Upper lobe of right lung (tissue), 1 donor: Measurements from ENCODE around the gene KRTAP3-3. TPM values are rescaled to one million over a fixed set of nuclear protein-coding genes. Genes with fewer than 3 reads are reported as not detected.

Experiments used
- ATAC-seq: fragments of 200-7000 bp; cut with Tn5 transposase; one replicate; pipeline ENCODE4 v1.9.1; 2020; ENCODE audit warnings: mild to moderate bottlenecking, moderate library complexity
- DNase-seq: peaks from one replicate; pipeline ENCODE4 v3.0.0-alpha.2; 2020
- H3K27ac ChIP-seq: fragments of 200-600 bp; one replicate; pipeline ENCODE4 v1.8.0; 2022
- H3K27me3 ChIP-seq: fragments of 200-600 bp; one replicate; pipeline ENCODE4 v1.8.0; 2022; ENCODE audit warnings: mild to moderate bottlenecking
- H3K36me3 ChIP-seq: fragments of 200-600 bp; one replicate; pipeline ENCODE4 v1.8.0; 2022
- H3K4me1 ChIP-seq: fragments of 200-600 bp; one replicate; pipeline ENCODE4 v1.8.0; 2022
- H3K4me3 ChIP-seq: fragments of 200-600 bp; one replicate; pipeline ENCODE4 v1.8.0; 2022; ENCODE audit warnings: mild to moderate bottlenecking
- H3K9me3 ChIP-seq: fragments of 200-600 bp; one replicate; pipeline ENCODE4 v1.8.0; 2022
- CTCF ChIP-seq: fragments of 200-600 bp; IDR thresholded peaks from one replicate; pipeline ENCODE4 v1.8.0; 2022; ENCODE audit warnings: antibody characterized with exemption
- intact Hi-C: fragments of 100-400 bp; cut with DNase I; formaldehyde crosslinking; loops from one replicate; pipeline ENCODE4 v1.11.0; 2022
- total RNA-seq: library from RNA; stranded (reverse); fragmentation: NEBNext Ultra II Directional; extraction: Animal tissue kit (Norgen Biotek cat#: 25700); gene quantifications from one replicate; pipeline ENCODE4 v1.2.1, GENCODE V29; 2021
- donor health status: DM: no; HTN: yes; CAD: no; lungs with severe emphysema.

KRTAP3-3 gene
- total RNA-seq, 1 donor from 2014 or later = not detected

DNA sequence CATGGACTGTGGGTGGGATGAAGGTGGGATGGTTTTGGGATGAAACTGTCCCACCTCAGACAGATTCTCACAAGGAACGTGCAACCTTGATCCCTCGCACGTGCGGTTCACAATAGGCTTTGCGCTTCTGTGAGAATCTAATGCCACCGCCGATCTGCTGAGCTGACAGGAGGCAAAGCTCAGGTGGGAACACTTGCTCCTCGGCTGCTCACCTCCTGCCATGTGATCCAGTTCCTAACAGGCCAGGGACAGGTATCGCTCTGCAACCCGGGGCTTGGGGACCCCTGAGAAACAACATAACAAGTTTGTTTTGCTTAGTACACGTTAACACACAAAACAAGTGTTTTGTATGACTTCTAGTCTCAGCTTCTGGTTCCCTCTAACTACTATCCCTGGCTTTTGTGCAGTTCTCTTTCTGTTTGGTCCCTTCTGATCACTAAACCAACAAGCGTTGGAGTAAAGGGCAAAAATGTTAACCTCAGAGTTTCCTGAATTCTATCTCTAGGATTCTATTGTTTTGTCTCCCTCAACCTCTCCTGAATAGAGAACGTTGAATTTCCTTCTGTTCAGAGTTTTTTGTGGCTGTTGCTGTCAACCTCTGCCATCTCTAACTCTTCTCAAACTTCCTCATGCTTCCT lies 22.7 kb upstream of the KRTAP3-3 start:
- Histone ChIP-seq H3K4me1 (no peaks in the 10 kb centered on the region), H3K4me3 (no peak overlapping the region), H3K27ac (no peak overlapping the region), H3K27me3 (no peaks in the 10 kb centered on the region), H3K36me3 (no peaks in the 10 kb centered on the region), H3K9me3 (no peaks in the 10 kb centered on the region)
- intact Hi-C loops = no loop called here
- TF ChIP-seq CTCF = no peak
- no peak for ATAC-seq
- no peak for DNase-seq

GRCh38 chr17:41015454-41015853 lies 21.5 kb upstream of the KRTAP3-3 start:
- no peak for TF ChIP-seq CTCF
- ATAC-seq (no peak), DNase-seq (no peak)
- H3K27ac ChIP-seq = no peak overlapping the region
- H3K4me3 ChIP-seq = no peak overlapping the region
- no peaks in the 10 kb centered on the region for H3K36me3 ChIP-seq
- H3K4me1 ChIP-seq = no peaks in the 10 kb centered on the region
- H3K9me3 ChIP-seq = no peaks in the 10 kb centered on the region
- intact Hi-C loops = no loop called here
- no peaks in the 10 kb centered on the region for H3K27me3 ChIP-seq

DNA sequence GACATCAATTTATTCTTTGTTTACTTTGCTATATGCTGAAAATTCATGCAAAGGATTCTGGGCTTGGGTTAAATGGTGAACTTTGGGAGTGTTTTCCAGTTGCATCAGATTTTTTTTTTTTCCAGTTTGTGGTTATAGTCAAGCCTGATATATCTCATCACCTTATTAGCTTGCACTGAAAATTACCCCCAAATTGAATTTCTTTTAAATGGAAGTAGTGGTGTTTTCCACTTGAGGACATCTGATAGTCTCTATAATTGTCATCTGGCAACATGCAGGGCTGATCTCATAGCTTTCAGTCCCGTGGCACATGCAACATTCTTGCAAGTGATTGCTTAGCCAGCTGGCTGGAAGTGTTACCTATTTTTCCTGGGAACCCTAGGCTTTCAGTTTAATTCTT lies 19.6 kb upstream of the KRTAP3-3 start:
- no peak for ATAC-seq
- Histone ChIP-seq H3K4me1 (no peaks in the 10 kb centered on the region), H3K4me3 (no peak overlapping the region), H3K36me3 (no peaks in the 10 kb centered on the region), H3K27me3 (no peaks in the 10 kb centered on the region), H3K27ac (no peak overlapping the region), H3K9me3 (no peaks in the 10 kb centered on the region)
- no peak for DNase-seq
- intact Hi-C loops = no loop called here
- TF ChIP-seq CTCF = no peak

DNA sequence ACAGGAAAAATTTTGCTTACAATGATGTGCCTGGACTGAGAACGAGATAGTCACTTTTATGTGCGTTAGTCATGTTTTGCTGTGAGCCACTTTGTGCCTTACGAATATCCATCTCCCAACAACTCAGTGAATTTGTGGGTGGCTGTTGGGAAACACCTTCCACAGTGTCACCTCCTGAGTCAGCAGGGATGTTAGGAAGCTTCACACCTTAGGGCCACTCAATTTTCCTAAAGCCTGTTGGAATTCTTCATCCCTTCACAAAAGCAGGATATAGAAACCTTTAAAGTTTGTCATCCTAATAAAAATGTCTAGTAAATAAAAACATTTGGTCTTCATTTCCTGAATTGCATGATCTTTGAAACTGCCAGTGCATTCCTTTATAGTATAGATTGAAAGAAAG lies 19.2 kb upstream of the KRTAP3-3 start:
- no peak for TF ChIP-seq CTCF
- ATAC-seq = no peak

GRCh38 chr17:41012326-41013120 lies 18.6 kb upstream of the KRTAP3-3 start:
- intact Hi-C loops = no loop called here
- H3K9me3 ChIP-seq = no peaks in the 10 kb centered on the region
- no peaks in the 10 kb centered on the region for H3K36me3 ChIP-seq
- DNase-seq (no peak), ATAC-seq (no peak)
- H3K4me3 ChIP-seq = no peak overlapping the region
- H3K27me3 ChIP-seq = no peaks in the 10 kb centered on the region
- H3K27ac ChIP-seq = no peak overlapping the region
- no peak for TF ChIP-seq CTCF
- H3K4me1 ChIP-seq = no peaks in the 10 kb centered on the region

More for the DNA sequence above, 19.2 kb upstream of the KRTAP3-3 start:
- Histone ChIP-seq H3K27ac (no peak overlapping the region), H3K4me1 (no peaks in the 10 kb centered on the region), H3K36me3 (no peaks in the 10 kb centered on the region), H3K9me3 (no peaks in the 10 kb centered on the region), H3K27me3 (no peaks in the 10 kb centered on the region), H3K4me3 (no peak overlapping the region)
- intact Hi-C loops = no loop called here
- DNase-seq = no peak
